Measurements from ENCODE around the gene FOLR2. TPM values are rescaled to one million over a fixed set of nuclear protein-coding genes. Genes with fewer than 3 reads are reported as not detected.
"Not testable (repeated sequence)": the region's sequence is repeated elsewhere in the genome, so short reads cannot be mapped to it uniquely, and the experiment has no call there.

FOLR2 gene
- total RNA-seq, 1 donor from 2014 or later: 22.8 TPM

DNA sequence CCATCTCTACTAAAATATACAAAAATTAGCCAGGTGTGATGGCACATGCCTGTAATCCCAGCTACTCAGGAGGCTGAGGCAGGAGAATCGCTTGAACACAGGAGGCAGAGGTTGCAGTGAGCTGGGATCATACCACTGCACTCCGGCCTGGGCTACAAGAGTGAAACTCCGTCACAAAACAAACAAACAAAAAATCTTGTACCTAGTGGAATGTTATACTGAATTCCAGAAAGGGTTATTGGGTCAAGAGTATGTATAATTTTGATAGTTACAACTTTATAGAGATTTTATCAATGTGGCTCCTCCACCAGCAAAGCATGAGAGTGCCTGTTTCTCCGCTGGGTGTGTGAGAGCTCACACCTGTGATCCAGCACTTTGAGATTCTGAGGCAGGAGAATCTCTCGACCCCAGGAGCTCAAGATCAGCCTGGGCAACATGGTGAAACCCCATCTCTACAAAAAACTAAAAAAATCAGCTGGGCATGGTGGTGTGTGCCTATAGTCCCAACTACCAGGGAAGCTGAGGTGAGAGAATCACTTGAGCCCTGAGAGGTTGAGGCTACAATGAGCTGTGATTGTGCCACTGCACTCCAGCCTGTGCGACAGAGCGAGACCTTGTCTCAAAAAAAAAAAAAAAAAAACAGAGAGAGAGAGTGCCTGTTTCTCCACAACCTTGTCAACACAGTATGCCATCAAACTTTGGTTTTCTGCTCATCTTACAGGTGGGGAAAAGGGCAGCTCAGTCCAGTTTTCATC lies 37.4 kb upstream of the FOLR2 start:
- no peaks in the 10 kb centered on the region for H3K27me3 ChIP-seq
- H3K9me3 ChIP-seq: no peaks in the 10 kb centered on the region
- no peak overlapping the region for H3K27ac ChIP-seq
- no peak for ATAC-seq
- intact Hi-C loops (cut with DNase I): no loop called here
- TF ChIP-seq, protein P1, sequence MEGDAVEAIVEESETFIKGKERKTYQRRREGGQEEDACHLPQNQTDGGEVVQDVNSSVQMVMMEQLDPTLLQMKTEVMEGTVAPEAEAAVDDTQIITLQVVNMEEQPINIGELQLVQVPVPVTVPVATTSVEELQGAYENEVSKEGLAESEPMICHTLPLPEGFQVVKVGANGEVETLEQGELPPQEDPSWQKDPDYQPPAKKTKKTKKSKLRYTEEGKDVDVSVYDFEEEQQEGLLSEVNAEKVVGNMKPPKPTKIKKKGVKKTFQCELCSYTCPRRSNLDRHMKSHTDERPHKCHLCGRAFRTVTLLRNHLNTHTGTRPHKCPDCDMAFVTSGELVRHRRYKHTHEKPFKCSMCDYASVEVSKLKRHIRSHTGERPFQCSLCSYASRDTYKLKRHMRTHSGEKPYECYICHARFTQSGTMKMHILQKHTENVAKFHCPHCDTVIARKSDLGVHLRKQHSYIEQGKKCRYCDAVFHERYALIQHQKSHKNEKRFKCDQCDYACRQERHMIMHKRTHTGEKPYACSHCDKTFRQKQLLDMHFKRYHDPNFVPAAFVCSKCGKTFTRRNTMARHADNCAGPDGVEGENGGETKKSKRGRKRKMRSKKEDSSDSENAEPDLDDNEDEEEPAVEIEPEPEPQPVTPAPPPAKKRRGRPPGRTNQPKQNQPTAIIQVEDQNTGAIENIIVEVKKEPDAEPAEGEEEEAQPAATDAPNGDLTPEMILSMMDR (IDR thresholded peaks at IDR 0.05): no peak
- no peak overlapping the region for H3K4me3 ChIP-seq
- peaks cover 4% of the 10 kb centered on the region for H3K4me1 ChIP-seq
- H3K36me3 ChIP-seq: no peaks in the 10 kb centered on the region
- DNase-seq: no peak

DNA sequence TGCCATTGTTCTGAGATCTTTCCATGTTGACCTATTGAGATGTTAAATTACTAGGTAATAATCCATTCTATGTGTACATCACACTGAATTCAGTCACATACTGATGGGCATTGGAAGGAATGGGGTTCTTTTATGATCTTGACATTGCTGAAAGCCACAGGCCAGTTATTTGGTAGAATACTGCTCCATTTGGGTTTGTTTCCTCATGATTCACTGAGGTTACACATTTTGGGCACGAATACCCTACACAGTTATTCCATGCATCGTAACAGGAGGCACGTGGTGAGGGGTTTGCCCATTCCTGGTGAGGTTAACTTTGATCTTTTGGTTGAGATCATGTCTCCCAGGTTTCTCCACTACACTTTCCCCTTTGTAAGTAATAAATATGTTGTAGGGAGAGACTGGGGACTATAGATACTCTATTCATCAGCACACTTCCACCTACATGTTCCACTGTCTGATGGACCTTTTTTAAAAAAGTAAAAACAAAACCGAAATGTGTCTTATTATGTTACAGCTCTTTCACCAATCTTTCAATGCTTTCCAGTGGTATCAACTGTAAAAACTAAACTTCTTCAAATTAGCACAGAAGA lies 36.7 kb upstream of the FOLR2 start:
- intact Hi-C loops (cut with DNase I): no loop called here
- Histone ChIP-seq H3K9me3 (no peaks in the 10 kb centered on the region), H3K36me3 (no peaks in the 10 kb centered on the region), H3K4me1 (peaks cover 4% of the 10 kb centered on the region), H3K27ac (no peak overlapping the region), H3K27me3 (no peaks in the 10 kb centered on the region), H3K4me3 (no peak overlapping the region)
- TF ChIP-seq, protein P1 (IDR thresholded peaks at IDR 0.05): no peak
- DNase-seq (no peak), ATAC-seq (no peak)

- H3K9me3 ChIP-seq; DNase-seq; H3K4me1 ChIP-seq; intact Hi-C loops (cut with DNase I); H3K36me3 ChIP-seq; H3K27ac ChIP-seq; H3K27me3 ChIP-seq; H3K4me3 ChIP-seq: not testable (repeated sequence)
- ATAC-seq: peak; percentile 2
Measured at GRCh38 chr11:72180892-72181552, 35.6 kb upstream of the FOLR2 start.

DNA sequence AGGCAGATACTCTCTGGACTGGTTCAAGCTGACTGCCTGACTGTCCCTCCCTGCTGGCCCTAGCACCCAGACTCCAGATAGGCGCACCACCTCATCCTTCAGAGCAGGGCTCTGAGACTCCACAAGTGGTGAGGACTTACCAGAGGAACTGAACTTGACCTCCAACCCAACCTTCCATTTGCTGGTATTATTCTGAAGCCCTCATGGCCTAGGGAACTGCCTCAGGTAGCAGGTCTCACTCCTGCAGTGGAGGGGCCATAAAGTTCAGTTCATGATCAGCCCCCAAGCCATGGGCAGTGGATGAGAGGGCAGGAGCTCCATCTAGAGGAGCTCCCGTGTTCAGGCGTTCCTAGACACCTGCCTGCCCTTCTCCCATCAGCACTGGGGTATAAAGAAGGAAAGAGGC lies 35.0 kb upstream of the FOLR2 start:
- H3K27ac ChIP-seq; H3K4me1 ChIP-seq; H3K36me3 ChIP-seq; H3K27me3 ChIP-seq; H3K9me3 ChIP-seq; H3K4me3 ChIP-seq; intact Hi-C loops (cut with DNase I): not testable (repeated sequence)
- ATAC-seq (peak; percentile 53), DNase-seq (peak; percentile 22)

GRCh38 chr11:72188267-72188666 lies 28.3 kb upstream of the FOLR2 start:
- DNase-seq (no peak), ATAC-seq (no peak)
- Histone ChIP-seq H3K36me3 (no peaks in the 10 kb centered on the region), H3K27ac (no peak overlapping the region), H3K4me3 (no peak overlapping the region), H3K27me3 (no peaks in the 10 kb centered on the region), H3K4me1 (peaks cover 10% of the 10 kb centered on the region), H3K9me3 (no peaks in the 10 kb centered on the region)
- intact Hi-C loops (cut with DNase I): no loop called here
- TF ChIP-seq, protein P1 (IDR thresholded peaks at IDR 0.05): no peak

GRCh38 chr11:72189455-72190250 lies 26.9 kb upstream of the FOLR2 start:
- Histone ChIP-seq H3K27me3 (no peaks in the 10 kb centered on the region), H3K27ac (peak overlapping the region; percentile 53), H3K36me3 (no peaks in the 10 kb centered on the region), H3K4me1 (peaks cover 9% of the 10 kb centered on the region), H3K4me3 (no peak overlapping the region), H3K9me3 (no peaks in the 10 kb centered on the region)
- TF ChIP-seq, protein P1 (IDR thresholded peaks at IDR 0.05): no peak
- ATAC-seq (peak; percentile 87), DNase-seq (peak; percentile 69)
- intact Hi-C loops (cut with DNase I): no loop called here

All from upper lobe of right lung (tissue), 1 donor.